Stimulated activated CD4-positive, alpha-beta T cell treated with anti-CD3 and anti-CD28 coated beads, TNF-alpha, amount 100 ng/mL, for 48 hours (primary cell): ENCODE data around the gene GVQW3.

Source experiments
- DNase-seq, 3 donors: peaks; one replicate each; pipeline ENCODE4 v3.0.0-alpha.2; 2020; ENCODE audit warnings: low read depth in 3 of 3

The GVQW3 gene

GRCh38 chr11:76445121-76446084, 64.3 kb downstream of the GVQW3 start:
- peak; percentile 23 to 50 (median 40) for DNase-seq

GRCh38 chr11:76448506-76448905, 67.4 kb downstream of the GVQW3 start:
- no peak for DNase-seq

- DNase-seq, result no peak
These were observed 72.1 kb downstream of the GVQW3 start for GRCh38 chr11:76453248-76453647.

- no peak for DNase-seq
These were observed 74.2 kb downstream of the GVQW3 start for GRCh38 chr11:76455331-76455730.

- DNase-seq, result no peak
These were observed 74.8 kb downstream of the GVQW3 start for GRCh38 chr11:76455931-76456330.

- no peak for DNase-seq
These were observed 75.4 kb downstream of the GVQW3 start for GRCh38 chr11:76456571-76456970.
